Liver (tissue), 9 donors: ENCODE measurements around the gene PLD6. TPM values are rescaled to one million over a fixed set of nuclear protein-coding genes. Genes with fewer than 3 reads are reported as not detected.

Experiments
- DNase-seq: peaks from one replicate; pipeline ENCODE4 v3.0.0-alpha.2; 2017; ENCODE audit warnings: low spot score
- H3K27ac ChIP-seq, 2 donors: one replicate each; pipeline ENCODE4 v1.7.0; 2013; ENCODE audit warnings: inconsistent platforms in 2 of 2, low read length in 2 of 2, control low read depth in 1 of 2, low read depth in 1 of 2, mild to moderate bottlenecking in 1 of 2
- H3K27me3 ChIP-seq, 4 donors: one replicate each; pipeline versions ENCODE4 v1.6.1 to v1.7.0; 2013; ENCODE audit warnings: low read length in 3 of 4, inconsistent platforms in 1 of 4, mild to moderate bottlenecking in 1 of 4, moderate library complexity in 1 of 4; ENCODE audit not compliant: control insufficient read depth in 4 of 4, insufficient read depth in 4 of 4
- H3K36me3 ChIP-seq, 4 donors: one replicate each; pipeline versions ENCODE4 v1.6.1 to v1.7.0; 2013; ENCODE audit warnings: low read length in 3 of 4, mild to moderate bottlenecking in 3 of 4, low read depth in 1 of 4, moderate library complexity in 1 of 4; ENCODE audit not compliant: control insufficient read depth in 4 of 4, insufficient read depth in 3 of 4
- H3K4me1 ChIP-seq, 4 donors: one replicate each; pipeline versions ENCODE4 v1.6.1 to v1.7.0; 2013; ENCODE audit warnings: low read length in 3 of 4, mild to moderate bottlenecking in 3 of 4, moderate library complexity in 1 of 4; ENCODE audit not compliant: control insufficient read depth in 4 of 4, insufficient read depth in 4 of 4
- H3K4me3 ChIP-seq, 3 donors: one replicate each; pipeline versions ENCODE4 v1.6.1 to v1.7.0; 2013; ENCODE audit warnings: low read length in 3 of 3, control low read depth in 1 of 3, low read depth in 1 of 3, mild to moderate bottlenecking in 1 of 3
- H3K9ac ChIP-seq, 2 donors: one replicate each; pipeline ENCODE4 v1.7.0; 2013; ENCODE audit warnings: low read length in 2 of 2, mild to moderate bottlenecking in 2 of 2, moderate library complexity in 2 of 2, control low read depth in 1 of 2, low read depth in 1 of 2
- H3K9me3 ChIP-seq, 4 donors: one replicate each; pipeline versions ENCODE4 v1.6.1 to v1.7.0; 2013; ENCODE audit warnings: low read length in 3 of 4; ENCODE audit not compliant: control insufficient read depth in 4 of 4
- ATF3 ChIP-seq: IDR thresholded peaks from 2 replicates; pipeline ENCODE4 v1.6.1; 2016; ENCODE audit warnings: antibody characterized with exemption
- EGR1 ChIP-seq, 2 donors: IDR thresholded peaks; 2 replicates each; pipeline ENCODE4 v1.6.1; 2016 to 2018; ENCODE audit warnings: antibody characterized with exemption in 2 of 2, low read depth in 2 of 2
- FOXA1 ChIP-seq: IDR thresholded peaks from 2 replicates; pipeline ENCODE4 v1.6.1; 2016; ENCODE audit warnings: antibody characterized with exemption
- FOXA2 ChIP-seq: IDR thresholded peaks from 2 replicates; pipeline ENCODE4 v1.6.1; 2016; ENCODE audit warnings: antibody characterized with exemption
- GABPA ChIP-seq, 2 donors: IDR thresholded peaks in 1 of 2; conservative IDR thresholded peaks in 1 of 2; 2 replicates each; pipeline ENCODE4 v1.6.1; 2016; ENCODE audit warnings: antibody characterized with exemption in 2 of 2, mild to moderate bottlenecking in 1 of 2, moderate library complexity in 1 of 2
- HNF4A ChIP-seq, 2 donors: conservative IDR thresholded peaks; 2 replicates each; pipeline ENCODE4 v1.6.1; 2016; ENCODE audit warnings: antibody characterized with exemption in 2 of 2, mild to moderate bottlenecking in 2 of 2
- HNF4G ChIP-seq: IDR thresholded peaks from 2 replicates; pipeline ENCODE4 v1.6.1; 2016; ENCODE audit warnings: antibody characterized with exemption
- JUND ChIP-seq, 2 donors: IDR thresholded peaks; 2 replicates each; pipeline ENCODE4 v1.6.1; 2016; ENCODE audit warnings: antibody characterized with exemption in 2 of 2
- NR2F2 ChIP-seq: IDR thresholded peaks from 2 replicates; pipeline ENCODE4 v1.6.1; 2016; ENCODE audit warnings: antibody characterized with exemption
- RAD21 ChIP-seq, 2 donors: IDR thresholded peaks; 2 replicates each; pipeline ENCODE4 v1.6.1; 2016; ENCODE audit warnings: antibody characterized with exemption in 2 of 2, mild to moderate bottlenecking in 2 of 2
- RXRA ChIP-seq, 2 donors: IDR thresholded peaks; 2 replicates each; pipeline ENCODE4 v1.6.1; 2017 to 2018; ENCODE audit warnings: antibody characterized with exemption in 2 of 2, mild to moderate bottlenecking in 1 of 2
- SP1 ChIP-seq: IDR thresholded peaks from 2 replicates; pipeline ENCODE4 v1.6.1; 2018; ENCODE audit warnings: antibody characterized with exemption, mild to moderate bottlenecking
- TAF1 ChIP-seq: conservative IDR thresholded peaks from 2 replicates; pipeline ENCODE4 v1.6.1; 2016; ENCODE audit warnings: antibody characterized with exemption, mild to moderate bottlenecking
- YY1 ChIP-seq: IDR thresholded peaks from 2 replicates; pipeline ENCODE4 v1.6.1; 2016; ENCODE audit warnings: antibody characterized with exemption, mild to moderate bottlenecking
- WGBS: extraction: QIAGEN DNeasy Blood & Tissue Kit; methylation state at CpG from one replicate; pipeline ENCODE4 v1.1.7; 2013; 5-methylcytosine and 5-hydroxymethylcytosine counted together
- polyA plus RNA-seq, 2 donors: library from polyadenylated mRNA; stranded (reverse) in 1 of 2; unstranded in 1 of 2; fragments of 200-250 nt in 1 of 2; fragments of >200 nt in 1 of 2; fragmentation: Nextera tagmentation in 1 of 2; extraction: Ambion mirVana in 1 of 2; gene quantifications; one replicate each; pipeline versions ENCODE4 v1.2.1 to v1.2.3, GENCODE V29; 2013 to 2015
- total RNA-seq, 2 donors: library from RNA; depleted of rRNA; stranded (reverse); fragments of >200 nt; gene quantifications; one replicate each; pipeline ENCODE4 v1.2.3, GENCODE V29; 2014
- TF ChIP-seq, protein P1 (sequence below): fragments of 150-350 bp; IDR thresholded peaks from 2 replicates; pipeline ENCODE4 v1.5.1; 2017; ENCODE audit warnings: improper control_type of control experiment, low read depth, low read length; ENCODE audit not compliant: missing input control
- TF ChIP-seq, protein P2 (sequence below): IDR thresholded peaks from 2 replicates; pipeline ENCODE4 v1.6.1; 2016; ENCODE audit warnings: antibody characterized with exemption
- donor health status: healthy.
- donor health status: healthy.
- donor health status: healthy.
- donor health status: healthy.
- donor health status: healthy.

The PLD6 gene
- total and polyA plus RNA-seq, 4 donors, result 1.2 to 2.3 (median 1.5) TPM

DNA sequence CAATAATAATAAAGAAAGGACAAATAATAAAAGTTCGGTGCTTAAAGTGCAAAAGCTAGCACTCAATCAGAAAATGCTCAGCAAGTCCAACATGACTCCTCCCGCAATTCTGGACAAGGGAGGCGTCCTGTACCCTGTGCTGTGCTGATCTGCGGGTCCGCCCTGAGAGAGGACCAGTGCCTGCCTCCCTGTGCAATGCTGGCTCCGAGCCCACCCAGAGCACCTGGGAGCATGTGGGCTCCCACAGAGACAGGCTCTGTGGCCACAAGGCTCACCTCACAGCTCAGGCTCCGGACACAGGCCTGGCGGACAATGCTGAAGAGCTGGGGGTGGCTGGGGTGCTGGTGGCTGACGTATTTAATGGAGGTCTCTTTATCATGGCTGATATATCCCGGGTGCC lies 19.8 kb upstream of the PLD6 start:
- H3K27me3 ChIP-seq, result no peaks in the 10 kb centered on the region
- H3K36me3 ChIP-seq, result peaks cover 19 to 80% (median 57%) of the 10 kb centered on the region in 4 donors
- no peaks in the 10 kb centered on the region for H3K9me3 ChIP-seq
- 95% methylated on average over 10 of the region's 10 CpGs for WGBS
- DNase-seq, result no peak
- peaks cover 7 to 23% (median 20%) of the 10 kb centered on the region in 4 donors for H3K4me1 ChIP-seq
- TF ChIP-seq NR2F2, result no peak
- no peak for TF ChIP-seq EGR1 (IDR thresholded peaks at IDR 0.05; ENCODE audit: low read depth in 2 of 2)
- TF ChIP-seq RXRA (IDR thresholded peaks at IDR 0.05), result no peak
- no peak for TF ChIP-seq HNF4G
- no peak for TF ChIP-seq ATF3
- TF ChIP-seq TAF1, result no peak
- TF ChIP-seq FOXA2, result no peak
- no peak for TF ChIP-seq JUND (IDR thresholded peaks at IDR 0.05)
- no peak overlapping the region for H3K9ac ChIP-seq
- no peak overlapping the region for H3K4me3 ChIP-seq
- H3K27ac ChIP-seq, result no peak overlapping the region

DNA sequence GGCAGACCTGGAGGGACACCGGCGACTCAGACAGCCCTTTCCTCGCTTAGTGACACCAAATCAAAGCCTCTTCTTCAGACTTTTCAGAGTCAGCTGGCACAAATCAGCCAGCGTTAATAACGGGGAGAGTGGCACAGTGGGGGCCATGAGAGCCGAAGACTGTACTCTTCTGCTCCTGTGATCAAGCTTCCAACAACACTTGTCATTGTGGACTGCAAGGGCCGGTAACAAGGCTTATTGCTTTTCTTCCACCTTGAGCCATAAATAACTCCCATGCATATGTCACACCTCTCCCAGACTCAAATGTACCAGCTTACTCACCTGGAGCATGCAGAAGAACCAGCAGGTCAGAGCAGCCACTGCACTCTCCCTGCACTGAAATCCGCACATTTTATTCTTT lies 18.0 kb upstream of the PLD6 start:
- peaks cover 20 to 85% (median 65%) of the 10 kb centered on the region in 4 donors for H3K36me3 ChIP-seq
- no peak overlapping the region for H3K9ac ChIP-seq
- 91% methylated on average over 8 of the region's 8 CpGs for WGBS
- no peaks in the 10 kb centered on the region for H3K27me3 ChIP-seq
- no peak overlapping the region for H3K4me3 ChIP-seq
- no peak for DNase-seq
- TF ChIP-seq FOXA2 (no peak), NR2F2 (no peak), JUND (IDR thresholded peaks at IDR 0.05) (no peak), SP1 (no peak), RAD21 (IDR thresholded peaks at IDR 0.05) (no peak), ATF3 (no peak), HNF4A (conservative IDR thresholded peaks at IDR 0.05) (no peak), HNF4G (no peak), RXRA (IDR thresholded peaks at IDR 0.05) (no peak), GABPA (IDR thresholded peaks at IDR 0.05 in 1 of 2, conservative IDR thresholded peaks at IDR 0.05 in 1 of 2) (no peak), YY1 (no peak)
- TF ChIP-seq, protein P1, sequence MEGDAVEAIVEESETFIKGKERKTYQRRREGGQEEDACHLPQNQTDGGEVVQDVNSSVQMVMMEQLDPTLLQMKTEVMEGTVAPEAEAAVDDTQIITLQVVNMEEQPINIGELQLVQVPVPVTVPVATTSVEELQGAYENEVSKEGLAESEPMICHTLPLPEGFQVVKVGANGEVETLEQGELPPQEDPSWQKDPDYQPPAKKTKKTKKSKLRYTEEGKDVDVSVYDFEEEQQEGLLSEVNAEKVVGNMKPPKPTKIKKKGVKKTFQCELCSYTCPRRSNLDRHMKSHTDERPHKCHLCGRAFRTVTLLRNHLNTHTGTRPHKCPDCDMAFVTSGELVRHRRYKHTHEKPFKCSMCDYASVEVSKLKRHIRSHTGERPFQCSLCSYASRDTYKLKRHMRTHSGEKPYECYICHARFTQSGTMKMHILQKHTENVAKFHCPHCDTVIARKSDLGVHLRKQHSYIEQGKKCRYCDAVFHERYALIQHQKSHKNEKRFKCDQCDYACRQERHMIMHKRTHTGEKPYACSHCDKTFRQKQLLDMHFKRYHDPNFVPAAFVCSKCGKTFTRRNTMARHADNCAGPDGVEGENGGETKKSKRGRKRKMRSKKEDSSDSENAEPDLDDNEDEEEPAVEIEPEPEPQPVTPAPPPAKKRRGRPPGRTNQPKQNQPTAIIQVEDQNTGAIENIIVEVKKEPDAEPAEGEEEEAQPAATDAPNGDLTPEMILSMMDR, result no peak
- H3K4me1 ChIP-seq, result peaks cover 7 to 14% (median 14%) of the 10 kb centered on the region in 4 donors
- H3K9me3 ChIP-seq, result no peaks in the 10 kb centered on the region
- no peak overlapping the region for H3K27ac ChIP-seq

GRCh38 chr17:17223736-17224135 lies 17.6 kb upstream of the PLD6 start:
- peaks cover 24 to 87% (median 68%) of the 10 kb centered on the region in 4 donors for H3K36me3 ChIP-seq
- no peaks in the 10 kb centered on the region for H3K9me3 ChIP-seq
- H3K9ac ChIP-seq, result no peak overlapping the region
- peaks cover 5 to 10% (median 10%) of the 10 kb centered on the region in 4 donors for H3K4me1 ChIP-seq
- H3K27me3 ChIP-seq, result no peaks in the 10 kb centered on the region
- no peak overlapping the region for H3K27ac ChIP-seq
- TF ChIP-seq, protein P2, sequence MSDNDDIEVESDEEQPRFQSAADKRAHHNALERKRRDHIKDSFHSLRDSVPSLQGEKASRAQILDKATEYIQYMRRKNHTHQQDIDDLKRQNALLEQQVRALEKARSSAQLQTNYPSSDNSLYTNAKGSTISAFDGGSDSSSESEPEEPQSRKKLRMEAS, result no peak
- TF ChIP-seq SP1 (no peak), ATF3 (no peak), RAD21 (IDR thresholded peaks at IDR 0.05) (no peak), HNF4A (conservative IDR thresholded peaks at IDR 0.05) (no peak), FOXA1 (no peak), EGR1 (IDR thresholded peaks at IDR 0.05; ENCODE audit: low read depth in 2 of 2) (no peak), JUND (IDR thresholded peaks at IDR 0.05) (no peak)
- TF ChIP-seq, protein P1, result no peak
- 95% methylated on average over 16 of the region's 16 CpGs for WGBS
- no peak overlapping the region for H3K4me3 ChIP-seq
- DNase-seq, result no peak
